Naive B cell (primary cell): ENCODE data around the gene TEX28. TPM values are rescaled to one million over a fixed set of nuclear protein-coding genes. Genes with fewer than 3 reads are reported as not detected.
"Not testable (repeated sequence)": the region's sequence is repeated elsewhere in the genome, so short reads cannot be mapped to it uniquely, and the experiment has no call there.

Experiments used
- ATAC-seq, 2 donors: fragments of 150-1000 bp; cut with Tn5 transposase; 2 replicates each; pipeline ENCODE4 v1.10.0; 2021; ENCODE audit warnings: low read depth in 2 of 2, mild to moderate bottlenecking in 2 of 2, moderate library complexity in 2 of 2
- DNase-seq: peaks from one replicate; pipeline ENCODE4 v3.0.0; 2022
- H3K27ac Mint-ChIP-seq, 6 donors: one replicate each; pipeline ENCODE4 v1.8.0; 2020 to 2022; ENCODE audit warnings: mild to moderate bottlenecking in 6 of 6, mixed read lengths in 6 of 6, moderate library complexity in 5 of 6, inconsistent platforms in 2 of 6
- H3K27me3 Mint-ChIP-seq, 3 donors: one replicate each; pipeline ENCODE4 v1.8.0; 2021 to 2022; ENCODE audit warnings: mixed read lengths in 3 of 3, mild to moderate bottlenecking in 1 of 3
- H3K36me3 Mint-ChIP-seq, 2 donors: one replicate each; pipeline ENCODE4 v1.8.0; 2020 to 2022; ENCODE audit warnings: mixed read lengths in 2 of 2, inconsistent platforms in 1 of 2, mild to moderate bottlenecking in 1 of 2
- H3K4me1 Mint-ChIP-seq, 3 donors: one replicate each; pipeline ENCODE4 v1.8.0; 2020 to 2022; ENCODE audit warnings: mixed read lengths in 3 of 3, inconsistent platforms in 1 of 3, mild to moderate bottlenecking in 1 of 3, moderate library complexity in 1 of 3
- H3K4me3 Mint-ChIP-seq, 8 donors: one replicate each; pipeline ENCODE4 v1.8.0; 2020 to 2022; ENCODE audit warnings: mild to moderate bottlenecking in 8 of 8, mixed read lengths in 8 of 8, moderate library complexity in 8 of 8, inconsistent platforms in 2 of 8
- H3K9me3 Mint-ChIP-seq, 7 donors: one replicate each; pipeline ENCODE4 v1.8.0; 2020 to 2022; ENCODE audit warnings: mixed read lengths in 7 of 7, mild to moderate bottlenecking in 5 of 7, inconsistent platforms in 2 of 7, moderate library complexity in 1 of 7
- polyA plus RNA-seq, 6 donors: library from polyadenylated mRNA; unstranded; fragments of 300-500 nt; fragmentation: Illumina TruSeq; gene quantifications; one replicate each; pipeline ENCODE4 v1.2.3, GENCODE V29; 2021; ENCODE audit warnings: low read depth in 6 of 6

TEX28 gene
- polyA plus RNA-seq: not detected

GRCh38 chrX:154294791-154295574 lies at the start of gene TEX28:
TSS of gene TEX28 (minus strand) at chrX:154295124. CDS start at chrX:154292117, 3,007 bp downstream.
- peak within 1 kb of the TSS in 1 of 8 donors; percentile 47 for H3K4me3 Mint-ChIP-seq
- H3K9me3 Mint-ChIP-seq: peaks cover 0 to 7% (median 0%) of the 10 kb centered on the region in 7 donors
- H3K4me1 Mint-ChIP-seq: peaks cover 0 to 13% (median 10%) of the 10 kb centered on the region in 3 donors
- DNase-seq (no peak), ATAC-seq (no peak)
- no peaks in the 10 kb centered on the region for H3K36me3 Mint-ChIP-seq
- no peak within 1 kb of the TSS for H3K27ac Mint-ChIP-seq
- no peaks in the 10 kb centered on the region for H3K27me3 Mint-ChIP-seq

- peak; percentile 21 to 24 for ATAC-seq
- not testable (repeated sequence) for H3K9me3 Mint-ChIP-seq
Observed at GRCh38 chrX:154343620-154344019, 48.7 kb upstream of the TEX28 start.

GRCh38 chrX:154343063-154343462 lies 48.1 kb upstream of the TEX28 start:
- H3K27ac Mint-ChIP-seq, H3K9me3 Mint-ChIP-seq, H3K27me3 Mint-ChIP-seq, DNase-seq, H3K36me3 Mint-ChIP-seq, H3K4me3 Mint-ChIP-seq: not testable (repeated sequence)
- peaks cover 8 to 11% (median 8%) of the 10 kb centered on the region in 3 donors for H3K4me1 Mint-ChIP-seq
- ATAC-seq: peak; percentile 21 to 22

More at GRCh38 chrX:154343620-154344019, 48.7 kb upstream of the TEX28 start:
- not testable (repeated sequence) for H3K4me3 Mint-ChIP-seq, DNase-seq, H3K36me3 Mint-ChIP-seq, H3K27ac Mint-ChIP-seq, H3K27me3 Mint-ChIP-seq
- peaks cover 8 to 15% (median 10%) of the 10 kb centered on the region in 3 donors for H3K4me1 Mint-ChIP-seq

DNA sequence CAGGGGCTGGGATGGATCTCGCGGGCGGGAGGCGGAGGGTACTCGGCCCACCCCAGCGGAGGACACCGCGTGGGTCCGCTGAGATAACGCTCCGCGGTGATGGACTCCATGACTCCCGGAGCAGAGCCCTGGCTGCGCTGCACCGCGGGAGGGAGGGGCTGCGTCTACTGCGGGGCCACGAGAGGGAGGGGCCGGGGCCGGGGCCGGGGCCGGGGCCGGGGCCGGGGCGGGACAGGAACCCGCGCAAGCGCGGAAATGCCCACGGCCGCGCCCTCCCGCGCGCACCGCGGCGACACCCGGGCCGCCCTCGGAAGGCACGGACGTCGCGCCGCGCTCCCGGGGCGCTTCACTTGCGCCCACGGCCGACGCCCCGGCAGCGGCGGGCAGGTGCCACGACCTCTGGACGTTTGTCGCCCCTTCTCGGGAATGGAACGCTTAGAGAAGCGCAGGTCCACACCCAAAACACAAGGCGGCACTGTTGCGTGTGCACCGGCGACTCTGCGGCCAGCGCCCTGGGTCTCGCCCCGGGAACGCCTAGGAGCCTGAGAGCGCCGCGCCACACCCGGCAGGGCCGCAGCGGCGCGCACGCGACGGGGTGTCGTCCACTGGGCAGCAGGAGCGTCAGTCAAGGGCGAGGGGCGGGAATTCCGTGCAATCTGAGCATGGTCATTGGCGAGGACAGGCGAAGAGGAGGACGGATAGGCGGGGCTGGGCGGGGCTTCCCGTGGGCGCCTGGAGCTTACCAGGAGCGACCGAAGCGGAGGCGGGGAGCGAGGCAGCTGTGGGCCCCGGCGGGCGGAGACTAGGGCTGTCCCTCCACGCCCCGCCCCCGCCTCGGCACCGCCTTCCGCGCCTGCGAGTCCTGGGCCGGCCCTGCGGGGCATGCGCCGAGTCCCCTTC lies 46.7 kb upstream of the TEX28 start:
- not testable (repeated sequence) for H3K9me3 Mint-ChIP-seq, H3K27ac Mint-ChIP-seq, H3K27me3 Mint-ChIP-seq, H3K36me3 Mint-ChIP-seq, H3K4me1 Mint-ChIP-seq, H3K4me3 Mint-ChIP-seq, DNase-seq
- ATAC-seq: peak; percentile 68 to 73

DNA sequence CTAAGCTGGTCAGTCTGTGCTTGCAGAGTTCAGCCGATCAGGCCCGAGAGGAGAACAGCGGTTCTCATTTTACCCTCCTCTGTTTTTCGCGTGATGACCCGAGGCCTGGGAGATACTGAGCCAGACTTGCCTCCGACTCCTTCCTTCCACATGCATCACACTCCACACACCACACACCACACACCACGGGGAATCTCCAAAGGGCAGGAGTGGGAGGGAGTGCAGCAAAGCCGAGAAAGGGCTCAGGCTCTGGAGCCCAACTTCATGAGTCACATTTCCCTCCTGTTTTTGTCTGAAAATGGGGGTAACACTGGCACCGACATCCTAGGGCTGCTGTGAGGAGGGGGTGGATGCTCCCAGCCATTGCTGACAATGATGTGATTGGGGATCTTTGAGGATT lies 39.6 kb upstream of the TEX28 start:
- peak overlapping the region in 4 of 6 donors; percentile 30 to 91 (median 82) for H3K27ac Mint-ChIP-seq
- no peak for ATAC-seq
- H3K36me3 Mint-ChIP-seq: no peaks in the 10 kb centered on the region
- no peak for DNase-seq
- H3K4me3 Mint-ChIP-seq: peak overlapping the region in 7 of 8 donors; percentile 46 to 89 (median 63)
- H3K27me3 Mint-ChIP-seq: no peaks in the 10 kb centered on the region
- H3K4me1 Mint-ChIP-seq: peaks cover 12 to 17% (median 16%) of the 10 kb centered on the region in 3 donors
- H3K9me3 Mint-ChIP-seq: no peaks in the 10 kb centered on the region

DNA sequence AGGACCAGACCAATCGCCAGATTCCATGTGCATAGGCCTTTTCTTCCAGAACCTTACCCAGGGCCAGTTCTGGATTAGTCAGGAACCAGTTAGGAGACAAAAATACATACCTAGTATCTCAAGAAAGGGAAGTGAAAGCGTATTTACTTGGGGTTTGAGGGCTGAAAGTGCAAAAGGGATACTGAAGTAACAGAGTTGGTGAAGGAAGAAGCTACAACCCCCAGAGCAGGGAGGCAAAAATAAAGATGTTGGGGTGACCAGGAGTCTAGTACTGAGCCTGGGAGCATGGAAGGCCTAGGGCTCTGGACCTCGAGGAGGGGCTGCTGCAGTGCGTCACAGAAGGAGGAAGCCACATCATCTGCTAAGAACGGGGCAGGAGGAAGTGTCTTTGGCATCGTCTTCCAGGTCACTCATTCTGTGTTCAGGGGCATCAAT lies 38.9 kb upstream of the TEX28 start:
- H3K27ac Mint-ChIP-seq: peak overlapping the region; percentile 9 to 91 (median 81)
- no peaks in the 10 kb centered on the region for H3K36me3 Mint-ChIP-seq
- DNase-seq (peak; percentile 55), ATAC-seq (peak; percentile 91 to 96)
- peaks cover 12 to 17% (median 16%) of the 10 kb centered on the region in 3 donors for H3K4me1 Mint-ChIP-seq
- peak overlapping the region in 7 of 8 donors; percentile 46 to 89 (median 71) for H3K4me3 Mint-ChIP-seq
- no peaks in the 10 kb centered on the region for H3K9me3 Mint-ChIP-seq
- H3K27me3 Mint-ChIP-seq: no peaks in the 10 kb centered on the region

- H3K27ac Mint-ChIP-seq: peak overlapping the region in 3 of 6 donors; percentile 78 to 87 (median 84)
- H3K4me1 Mint-ChIP-seq: peaks cover 12 to 17% (median 16%) of the 10 kb centered on the region in 3 donors
- ATAC-seq: no peak
- DNase-seq: no peak
- no peaks in the 10 kb centered on the region for H3K9me3 Mint-ChIP-seq
- H3K4me3 Mint-ChIP-seq: peak overlapping the region in 2 of 8 donors; percentile 36 to 85
- no peaks in the 10 kb centered on the region for H3K27me3 Mint-ChIP-seq
- no peaks in the 10 kb centered on the region for H3K36me3 Mint-ChIP-seq
Observed at GRCh38 chrX:154333116-154333515, 38.2 kb upstream of the TEX28 start.

GRCh38 chrX:154332561-154332960 lies 37.6 kb upstream of the TEX28 start:
- Mint-ChIP-seq H3K4me3 (no peak overlapping the region), H3K27me3 (no peaks in the 10 kb centered on the region), H3K4me1 (peaks cover 12 to 21% (median 16%) of the 10 kb centered on the region in 3 donors), H3K36me3 (no peaks in the 10 kb centered on the region), H3K9me3 (peaks cover 0 to 3% (median 0%) of the 10 kb centered on the region in 7 donors), H3K27ac (no peak overlapping the region)
- no peak for DNase-seq
- no peak for ATAC-seq

DNA sequence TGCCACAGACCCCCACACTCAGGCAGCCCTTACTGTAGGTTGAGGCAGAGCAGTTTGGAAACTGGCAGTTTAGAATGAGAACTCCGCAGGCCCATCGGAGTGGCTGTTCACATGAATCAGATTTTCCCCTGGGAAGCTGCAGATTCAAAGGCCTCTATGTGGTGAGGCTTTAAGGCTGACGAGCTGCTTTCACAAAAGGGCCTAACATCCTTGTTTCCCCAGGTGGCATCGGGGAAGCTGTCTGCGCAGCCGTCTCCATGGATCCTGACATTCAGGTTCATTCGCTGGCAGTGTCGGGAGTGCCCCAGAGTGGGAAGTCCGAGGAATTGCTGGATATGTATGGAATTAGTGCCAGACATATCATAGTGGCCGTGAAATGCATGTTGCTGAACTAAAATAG lies 34.4 kb upstream of the TEX28 start:
- ATAC-seq: no peak
- Mint-ChIP-seq H3K36me3 (no peaks in the 10 kb centered on the region), H3K27me3 (no peaks in the 10 kb centered on the region), H3K4me3 (no peak overlapping the region), H3K27ac (no peak overlapping the region), H3K9me3 (peaks cover 0 to 3% (median 0%) of the 10 kb centered on the region in 7 donors), H3K4me1 (peaks cover 15 to 35% (median 26%) of the 10 kb centered on the region in 3 donors)
- DNase-seq: no peak

- Mint-ChIP-seq H3K4me3 (no peak overlapping the region), H3K27me3 (no peaks in the 10 kb centered on the region), H3K36me3 (no peaks in the 10 kb centered on the region), H3K9me3 (peaks cover 0 to 3% (median 0%) of the 10 kb centered on the region in 7 donors), H3K27ac (no peak overlapping the region), H3K4me1 (peaks cover 9 to 29% (median 19%) of the 10 kb centered on the region in 3 donors)
- no peak for ATAC-seq
- no peak for DNase-seq
Observed at GRCh38 chrX:154328646-154329045, 33.7 kb upstream of the TEX28 start.

- no peaks in the 10 kb centered on the region for H3K36me3 Mint-ChIP-seq
- peak overlapping the region in 4 of 8 donors; percentile 17 to 39 (median 31) for H3K4me3 Mint-ChIP-seq
- H3K9me3 Mint-ChIP-seq: peaks cover 0 to 3% (median 0%) of the 10 kb centered on the region in 7 donors
- peaks cover 8 to 26% (median 16%) of the 10 kb centered on the region in 3 donors for H3K4me1 Mint-ChIP-seq
- H3K27ac Mint-ChIP-seq: peak overlapping the region in 1 of 6 donors; percentile 70
- ATAC-seq: peak; percentile 77 to 84
- no peaks in the 10 kb centered on the region for H3K27me3 Mint-ChIP-seq
- no peak for DNase-seq
Observed at GRCh38 chrX:154327038-154327820, 32.3 kb upstream of the TEX28 start.

DNA sequence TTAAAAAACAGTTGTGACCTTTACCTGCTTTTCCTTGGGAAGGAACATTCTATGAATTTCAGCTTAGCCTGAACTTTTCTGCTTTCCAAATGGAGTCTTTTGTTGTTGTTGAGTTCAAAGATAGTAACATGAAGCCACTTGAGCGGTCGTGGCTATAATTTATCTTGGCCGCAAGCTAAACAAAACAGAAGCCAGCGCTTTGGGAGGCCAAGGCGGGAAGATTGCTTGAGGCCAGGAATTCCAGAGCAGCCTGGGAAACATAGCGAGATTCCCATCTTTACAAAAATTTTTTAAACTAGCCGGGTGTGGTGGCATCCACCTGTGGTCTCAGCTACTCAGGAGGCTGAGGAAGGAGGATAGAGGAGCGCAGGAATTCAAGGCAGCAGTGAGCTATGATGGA lies 30.6 kb upstream of the TEX28 start:
- no peak overlapping the region for H3K27ac Mint-ChIP-seq
- H3K4me3 Mint-ChIP-seq: no peak overlapping the region
- H3K27me3 Mint-ChIP-seq: no peaks in the 10 kb centered on the region
- peaks cover 0 to 3% (median 0%) of the 10 kb centered on the region in 7 donors for H3K9me3 Mint-ChIP-seq
- H3K4me1 Mint-ChIP-seq: peaks cover 18 to 34% (median 29%) of the 10 kb centered on the region in 3 donors
- H3K36me3 Mint-ChIP-seq: no peaks in the 10 kb centered on the region
- DNase-seq: no peak
- no peak for ATAC-seq

GRCh38 chrX:154323537-154323936 lies 28.6 kb upstream of the TEX28 start:
- H3K9me3 Mint-ChIP-seq: peaks cover 0 to 3% (median 0%) of the 10 kb centered on the region in 7 donors
- no peak overlapping the region for H3K27ac Mint-ChIP-seq
- ATAC-seq (no peak), DNase-seq (no peak)
- H3K4me1 Mint-ChIP-seq: peaks cover 25 to 38% (median 33%) of the 10 kb centered on the region in 3 donors
- H3K27me3 Mint-ChIP-seq: no peaks in the 10 kb centered on the region
- no peak overlapping the region for H3K4me3 Mint-ChIP-seq
- H3K36me3 Mint-ChIP-seq: no peaks in the 10 kb centered on the region
